K562 (cell line): ENCODE results near the gene PPP1R16B.

Experiments
- CTCF ChIP-seq, 3 experiments: IDR thresholded peaks in 2 of 3; conservative IDR thresholded peaks in 1 of 3; 2 replicates each; pipeline ENCODE4 v1.5.1; 2011 to 2012; ENCODE audit warnings: low read length in 3 of 3, mild to moderate bottlenecking in 3 of 3, control low read depth in 2 of 3, improper control_type of control experiment in 1 of 3, inconsistent platforms in 1 of 3, low read depth in 1 of 3, mixed read lengths in 1 of 3, moderate library complexity in 1 of 3; ENCODE audit not compliant: insufficient read depth in 2 of 3
- MTF1 ChIP-seq: fragments of 250-450 bp; sonication (Bioruptor Pico); IDR thresholded peaks from 2 replicates; pipeline ENCODE4 v1.9.0; 2021; ENCODE audit warnings: moderate library complexity, mild to moderate bottlenecking, inconsistent platforms, borderline replicate concordance
- POLR2AphosphoS5 ChIP-seq: IDR thresholded peaks from 2 replicates; pipeline ENCODE4 v1.6.1; 2011; ENCODE audit warnings: mild to moderate bottlenecking, low read depth, low read length, moderate library complexity; ENCODE audit not compliant: control insufficient read depth, insufficient read depth
- RB1 ChIP-seq: fragments of 450-650 bp; IDR thresholded peaks from 2 replicates; pipeline ENCODE4 v1.6.1; 2017; ENCODE audit warnings: low read depth, mild to moderate bottlenecking
- RFX1 ChIP-seq: fragments of 450-650 bp; IDR thresholded peaks from 2 replicates; pipeline ENCODE4 v1.6.1; 2016; ENCODE audit warnings: mild to moderate bottlenecking, moderate library complexity

GRCh38 chr20:38900606-38901005, 95.1 kb downstream of the PPP1R16B start:
- TF ChIP-seq CTCF (IDR thresholded peaks at IDR 0.05 in 2 of 3, conservative IDR thresholded peaks at IDR 0.05 in 1 of 3; ENCODE audit: insufficient read depth in 2 of 3, low read depth in 1 of 3, low read length in 3 of 3) = no peak
- no peak for TF ChIP-seq MTF1 (CRISPR knock-in tag)
- no peak for TF ChIP-seq RFX1
- no peak for TF ChIP-seq RB1
- TF ChIP-seq POLR2AphosphoS5 = no peak
